GM12892 (cell line): ENCODE data around the gene SLC12A3.

ENCODE experiments used
- POLR2A ChIP-seq: IDR thresholded peaks from 2 replicates; pipeline ENCODE4 v1.6.1; 2011; ENCODE audit warnings: low read depth, low read length, control low read depth
- POLR2AphosphoS5 ChIP-seq: IDR thresholded peaks from 2 replicates; pipeline ENCODE4 v1.6.1; 2011; ENCODE audit warnings: low read depth, low read length, control low read depth

DNA sequence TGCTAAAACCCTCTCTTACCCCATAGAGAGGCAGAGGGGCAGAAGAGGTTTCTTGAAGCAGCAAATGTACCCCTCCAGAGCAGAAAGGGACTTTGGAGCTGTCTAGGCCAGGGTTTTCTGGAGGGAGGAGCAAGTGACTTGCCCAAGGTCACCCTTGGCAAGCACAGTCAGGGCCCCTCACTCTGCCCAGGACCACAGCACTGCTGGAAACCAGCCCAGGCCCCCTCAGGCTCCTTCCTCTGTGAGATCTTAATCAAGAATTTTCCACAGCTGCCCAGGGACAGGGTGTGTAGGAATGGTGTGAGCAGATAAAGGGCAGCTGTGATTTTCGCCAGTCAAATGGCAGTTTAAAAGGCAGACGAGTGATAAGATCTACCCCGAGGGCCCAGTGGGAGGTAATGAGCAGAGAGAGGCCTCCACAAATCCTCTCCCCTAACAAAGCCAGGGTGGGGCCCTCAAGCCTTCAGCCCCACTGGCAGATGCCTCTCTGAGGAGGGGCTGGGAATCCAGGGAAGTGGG lies 3.9 kb upstream of the SLC12A3 start:
- no peak for TF ChIP-seq POLR2AphosphoS5
- TF ChIP-seq POLR2A: no peak
